ENCODE results near the gene HEG1. TPM values are rescaled to one million over a fixed set of nuclear protein-coding genes. Genes with fewer than 3 reads are reported as not detected.

The HEG1 gene
- total and polyA plus RNA-seq, 2 of the 4 experiments (the other 2 are of a cell fraction), result 25.6 to 43.4 TPM

DNA sequence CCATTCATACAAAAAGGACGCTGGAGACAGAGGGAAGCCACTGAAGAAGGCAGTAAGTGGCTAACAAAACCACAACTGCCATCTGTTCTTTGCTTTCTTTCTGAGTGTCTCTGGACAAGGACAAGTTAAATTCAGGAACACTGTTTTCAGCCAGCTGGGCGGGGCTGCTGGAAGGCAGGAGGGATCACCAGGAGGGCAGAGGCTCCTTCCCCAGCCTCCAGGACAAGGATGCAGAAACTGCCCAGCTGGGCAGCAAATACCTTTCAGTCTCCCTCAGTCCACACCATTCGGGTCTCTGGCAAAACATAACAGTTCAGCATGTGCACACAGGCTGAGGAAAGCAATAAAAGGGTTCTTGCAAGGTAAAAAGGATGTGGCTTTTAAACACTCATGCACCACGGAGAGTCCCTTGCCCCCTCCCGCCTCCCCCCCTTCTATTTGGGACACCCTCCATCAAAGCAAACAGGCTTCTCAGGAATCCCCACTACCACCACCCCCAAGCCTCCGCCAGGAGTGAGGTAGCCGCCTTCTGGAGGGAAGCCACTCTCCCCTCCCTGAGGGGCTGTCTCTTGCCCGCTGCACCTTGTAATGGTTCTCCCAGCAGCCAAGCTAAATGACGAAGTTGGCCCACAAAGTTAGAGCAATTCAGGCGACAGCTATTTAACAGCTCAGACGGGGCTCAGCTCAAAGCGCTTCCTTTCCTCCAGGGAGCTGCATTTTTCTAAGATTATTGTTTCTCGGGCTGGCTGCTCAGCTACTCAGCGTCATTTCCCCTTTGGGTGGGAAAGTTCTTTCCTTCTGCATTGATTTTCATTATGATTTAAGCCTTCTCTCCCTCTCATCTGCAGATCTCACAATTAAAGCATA, 3.8 kb downstream of the HEG1 start:
- Histone ChIP-seq H2AK9ac (replicated peaks; ENCODE audit: low read depth, low read length, poor library complexity) (peak overlapping the region; percentile 59), H3K4me3 (ENCODE audit: insufficient read depth, low read depth, low read length) (peak overlapping the region; percentile 33), H3K36me3 (ENCODE audit: control insufficient read depth, insufficient read depth, low read length) (peaks cover 35% of the 10 kb centered on the region), H2AFZ (replicated peaks; ENCODE audit: low read length, poor library complexity) (peak overlapping the region; percentile 38), H4K5ac (ENCODE audit: low read depth, low read length) (peak overlapping the region; percentile 23), H2AK5ac (ENCODE audit: low read depth, low read length) (peak overlapping the region; percentile 48; the same call in 1 of the 2 replicates), H3K27ac (ENCODE audit: insufficient read depth, low read length) (peak overlapping the region; percentile 94), H3K14ac (replicated peaks; ENCODE audit: low read depth, low read length) (peak overlapping the region; percentile 33), H3K9me1 (ENCODE audit: insufficient read depth, low read length) (peaks cover 39% of the 10 kb centered on the region), H3K27me3 (ENCODE audit: control insufficient read depth, insufficient read depth, low read length) (no peaks in the 10 kb centered on the region), H4K91ac (ENCODE audit: insufficient read depth, low read depth, low read length) (peak overlapping the region; percentile 28), H2BK15ac (ENCODE audit: low read depth, low read length) (peak overlapping the region; percentile 37; the same call in 2 of the 3 replicates), H3K4ac (ENCODE audit: low read depth, low read length) (peak overlapping the region; percentile 58), H4K20me1 (ENCODE audit: insufficient read depth, low read length) (peaks cover 67% of the 10 kb centered on the region), H4K8ac (ENCODE audit: low read depth in 2 of 2, low read length in 2 of 2) (peak overlapping the region in 1 of 2 experiments; percentile 59; a peak in 1 of 4 replicates), H2BK20ac (ENCODE audit: low read depth, low read length) (peak overlapping the region; percentile 17), H3K4me1 (ENCODE audit: control insufficient read depth, insufficient read depth, low read length) (peaks cover 25% of the 10 kb centered on the region), H3K18ac (ENCODE audit: low read depth, low read length) (peak overlapping the region; percentile 73), H3K9ac (ENCODE audit: low read depth, low read length) (peak overlapping the region; percentile 47), H3K23ac (ENCODE audit: low read depth, low read length) (peak overlapping the region; percentile 50), H3K79me1 (ENCODE audit: low read depth in 1 of 2, low read length in 2 of 2) (peaks cover 38 to 77% of the 10 kb centered on the region in 2 experiments), H2BK120ac (ENCODE audit: low read depth, low read length) (peak overlapping the region; percentile 45), H3K9me3 (ENCODE audit: control insufficient read depth, insufficient read depth, low read length) (no peaks in the 10 kb centered on the region), H3K4me2 (ENCODE audit: low read depth, low read length) (peak overlapping the region; percentile 95), H3K56ac (ENCODE audit: extremely low read depth, insufficient read depth, low read length) (peak overlapping the region; percentile 20), H2BK5ac (ENCODE audit: low read depth, low read length, poor library complexity, severe bottlenecking) (peak overlapping the region; percentile 95)
- ChIA-PET POLR2A (ENCODE audit: unreplicated experiment) (interaction anchor here (1.1 kb wide), 2 partner anchors 58 to 78 kb away, joined by 3 to 4 read pairs; no protein-coding TSS in a partner anchor), CTCF (interaction anchor here (0.5 to 1.0 kb wide), 3 partner anchors 12 to 143 kb away, joined by 3 to 4 read pairs (median 3); no protein-coding TSS in a partner anchor)
- WGBS, 2 experiments (ENCODE audit: extremely low coverage in 2 of 2, insufficient read length in 1 of 2), result 0% methylated on average over 3 of the region's 14 CpGs; no CpG with 5 or more reads in 1 of the 2 experiments
- in situ Hi-C loops (cut with MboI; ENCODE audit: low sequenced_read_pairs), result no loop called here
- intact Hi-C loops (cut with micrococcal nuclease), result loop anchor here (1.0 to 5.0 kb wide), 4 partner anchors 75 to 535 kb away; no protein-coding TSS in a partner anchor
- peak; percentile 7; the same call in 1 of the 2 replicates for ATAC-seq (ENCODE audit: low read depth)
- dilution Hi-C loops (cut with HindIII; ENCODE audit: low sequenced_read_pairs, unreplicated experiment), result no loop called here
- TF ChIP-seq SMC3 (IDR thresholded peaks at IDR 0.05; ENCODE audit: low read depth, low read length) (no peak), FOS (IDR thresholded peaks at IDR 0.05; ENCODE audit: low read depth, low read length) (no peak), ELK1 (IDR thresholded peaks at IDR 0.05; ENCODE audit: borderline replicate concordance, low read depth, low read length) (no peak), MAZ (IDR thresholded peaks at IDR 0.05; ENCODE audit: borderline replicate concordance, low read depth, low read length) (peak; percentile 40), CTCF (conservative IDR thresholded peaks at IDR 0.05; ENCODE audit: low read depth, low read length) (no peak), RAD21 (IDR thresholded peaks at IDR 0.05; ENCODE audit: low read length) (peak; percentile 31; the same call in 1 of the 2 replicates)
- no TSS peak for BruUV-seq (replicated peaks)
- peak; percentile 91 for DNase-seq
